AG10803 (cell line): ENCODE measurements around the gene TMED6.

Experiments used
- DNase-seq: peaks from one replicate; pipeline ENCODE4 v3.0.0; 2010; ENCODE audit warnings: low read depth
- H3K4me3 ChIP-seq: 2 replicates; pipeline ENCODE4 v1.5.1; 2011; ENCODE audit warnings: mild to moderate bottlenecking, low read length, control low read depth
- TF ChIP-seq, protein P1 (sequence below): conservative IDR thresholded peaks from 2 replicates; pipeline ENCODE4 v1.5.1; 2011; ENCODE audit warnings: mild to moderate bottlenecking, low read length, control low read depth, inconsistent platforms

TMED6 gene

DNA sequence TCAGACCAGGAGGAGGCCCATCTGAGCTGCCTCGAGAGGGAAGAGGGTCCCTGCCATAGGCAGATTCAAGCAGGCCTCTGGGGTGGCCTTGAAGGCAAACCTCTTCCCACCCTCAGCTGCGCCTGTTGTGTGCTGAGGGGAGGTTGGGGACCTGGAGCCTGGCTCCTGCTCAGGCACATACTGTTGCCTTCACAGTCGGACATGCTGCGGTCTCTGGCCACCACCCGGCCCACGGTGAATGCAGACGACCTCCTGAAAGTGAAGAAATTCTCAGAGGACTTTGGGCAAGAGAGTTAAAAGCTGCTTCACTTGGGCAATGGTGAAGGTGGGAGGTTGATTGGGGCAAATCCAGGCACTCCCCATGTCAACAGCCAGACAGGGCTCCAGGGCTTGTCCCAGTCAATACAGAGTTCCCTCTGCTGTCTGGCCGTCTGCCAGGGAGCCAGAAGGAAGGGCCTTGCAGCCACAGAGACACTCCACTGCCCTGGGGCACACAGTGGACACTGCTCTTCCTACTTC is 27.5 kb downstream of the TMED6 start:
- no peak overlapping the region for H3K4me3 ChIP-seq
- DNase-seq, result no peak
- TF ChIP-seq, protein P1, sequence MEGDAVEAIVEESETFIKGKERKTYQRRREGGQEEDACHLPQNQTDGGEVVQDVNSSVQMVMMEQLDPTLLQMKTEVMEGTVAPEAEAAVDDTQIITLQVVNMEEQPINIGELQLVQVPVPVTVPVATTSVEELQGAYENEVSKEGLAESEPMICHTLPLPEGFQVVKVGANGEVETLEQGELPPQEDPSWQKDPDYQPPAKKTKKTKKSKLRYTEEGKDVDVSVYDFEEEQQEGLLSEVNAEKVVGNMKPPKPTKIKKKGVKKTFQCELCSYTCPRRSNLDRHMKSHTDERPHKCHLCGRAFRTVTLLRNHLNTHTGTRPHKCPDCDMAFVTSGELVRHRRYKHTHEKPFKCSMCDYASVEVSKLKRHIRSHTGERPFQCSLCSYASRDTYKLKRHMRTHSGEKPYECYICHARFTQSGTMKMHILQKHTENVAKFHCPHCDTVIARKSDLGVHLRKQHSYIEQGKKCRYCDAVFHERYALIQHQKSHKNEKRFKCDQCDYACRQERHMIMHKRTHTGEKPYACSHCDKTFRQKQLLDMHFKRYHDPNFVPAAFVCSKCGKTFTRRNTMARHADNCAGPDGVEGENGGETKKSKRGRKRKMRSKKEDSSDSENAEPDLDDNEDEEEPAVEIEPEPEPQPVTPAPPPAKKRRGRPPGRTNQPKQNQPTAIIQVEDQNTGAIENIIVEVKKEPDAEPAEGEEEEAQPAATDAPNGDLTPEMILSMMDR, result no peak

DNA sequence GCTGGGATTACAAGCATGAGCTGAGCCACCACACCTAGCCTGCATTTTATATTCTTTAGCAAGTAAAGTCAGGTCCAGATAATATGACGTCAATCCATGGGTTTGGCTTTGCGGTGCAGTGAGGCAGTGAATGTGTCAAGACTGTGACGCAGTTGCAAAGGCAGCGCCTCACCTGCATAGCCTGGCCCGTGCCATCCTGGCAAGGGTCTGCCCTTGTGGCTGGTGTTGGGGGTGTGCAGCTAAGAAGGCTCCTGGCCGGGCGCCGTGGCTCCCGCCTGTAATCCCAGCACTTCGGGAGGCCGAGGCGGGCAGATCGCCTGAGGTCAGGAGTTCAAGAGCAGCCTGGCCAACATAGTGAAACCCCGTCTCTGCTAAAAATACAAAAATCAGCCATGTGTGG is 28.2 kb downstream of the TMED6 start:
- H3K4me3 ChIP-seq, result no peak overlapping the region
- no peak for DNase-seq
- TF ChIP-seq, protein P1, result no peak

DNA sequence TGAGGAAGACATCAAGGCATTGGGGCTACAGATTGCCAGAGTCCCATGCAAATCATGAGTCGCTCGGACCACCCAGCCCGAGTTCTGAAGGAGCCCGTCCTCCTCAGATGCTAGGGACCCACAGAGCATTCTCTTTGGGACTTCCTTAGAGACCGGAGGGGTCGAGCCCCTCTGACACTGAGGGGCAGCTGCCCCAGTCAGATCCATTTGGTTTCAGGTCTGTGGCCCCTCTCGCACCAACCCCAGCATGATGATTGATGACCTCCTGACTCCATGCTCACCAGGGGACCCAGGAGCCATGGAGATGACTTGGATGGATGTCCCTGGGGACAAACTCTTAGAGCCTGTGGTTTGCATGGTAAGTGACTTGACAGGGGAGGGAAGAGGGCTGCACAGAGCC is 29.2 kb downstream of the TMED6 start:
- DNase-seq, result no peak
- TF ChIP-seq, protein P1, result no peak
- H3K4me3 ChIP-seq, result no peak overlapping the region

DNA sequence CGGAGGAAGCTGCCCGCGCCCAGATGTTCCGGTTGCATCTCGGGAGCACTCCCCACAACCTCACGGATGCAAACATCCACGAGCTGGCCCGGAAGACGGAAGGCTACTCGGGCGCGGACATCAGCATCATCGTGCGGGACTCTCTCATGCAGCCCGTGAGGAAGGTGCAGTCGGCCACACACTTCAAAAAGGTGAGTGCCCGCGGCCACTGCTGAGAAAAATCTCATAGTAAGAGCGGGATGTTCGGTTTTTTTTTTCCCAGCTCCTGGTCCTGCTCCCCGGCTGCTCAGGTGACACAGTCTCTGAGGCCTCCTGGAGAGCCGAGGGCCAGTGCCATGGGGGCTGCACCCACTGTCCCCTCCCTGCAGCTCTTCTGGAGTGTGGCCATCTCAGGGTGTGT is 30.5 kb downstream of the TMED6 start:
- H3K4me3 ChIP-seq, result no peak overlapping the region
- TF ChIP-seq, protein P1, result no peak
- DNase-seq, result no peak

DNA sequence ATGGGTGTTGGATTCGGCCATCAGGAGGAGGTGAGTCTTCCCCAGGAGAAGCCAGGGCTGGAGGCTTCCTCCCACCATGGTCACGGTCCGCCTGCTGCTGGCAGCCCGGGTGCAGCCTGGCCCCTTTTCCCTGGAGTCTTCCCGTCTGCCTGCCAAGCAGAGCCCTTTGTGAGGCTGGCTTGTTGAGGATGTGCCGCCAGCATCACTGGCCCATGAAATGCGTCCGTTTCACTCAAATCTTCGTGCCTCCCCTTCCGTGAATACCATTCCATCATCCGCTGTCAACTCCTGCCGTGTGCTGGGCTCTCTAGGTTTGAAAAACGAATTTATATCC is 30.9 kb downstream of the TMED6 start:
- TF ChIP-seq, protein P1, result no peak
- no peak for DNase-seq
- H3K4me3 ChIP-seq, result no peak overlapping the region

DNA sequence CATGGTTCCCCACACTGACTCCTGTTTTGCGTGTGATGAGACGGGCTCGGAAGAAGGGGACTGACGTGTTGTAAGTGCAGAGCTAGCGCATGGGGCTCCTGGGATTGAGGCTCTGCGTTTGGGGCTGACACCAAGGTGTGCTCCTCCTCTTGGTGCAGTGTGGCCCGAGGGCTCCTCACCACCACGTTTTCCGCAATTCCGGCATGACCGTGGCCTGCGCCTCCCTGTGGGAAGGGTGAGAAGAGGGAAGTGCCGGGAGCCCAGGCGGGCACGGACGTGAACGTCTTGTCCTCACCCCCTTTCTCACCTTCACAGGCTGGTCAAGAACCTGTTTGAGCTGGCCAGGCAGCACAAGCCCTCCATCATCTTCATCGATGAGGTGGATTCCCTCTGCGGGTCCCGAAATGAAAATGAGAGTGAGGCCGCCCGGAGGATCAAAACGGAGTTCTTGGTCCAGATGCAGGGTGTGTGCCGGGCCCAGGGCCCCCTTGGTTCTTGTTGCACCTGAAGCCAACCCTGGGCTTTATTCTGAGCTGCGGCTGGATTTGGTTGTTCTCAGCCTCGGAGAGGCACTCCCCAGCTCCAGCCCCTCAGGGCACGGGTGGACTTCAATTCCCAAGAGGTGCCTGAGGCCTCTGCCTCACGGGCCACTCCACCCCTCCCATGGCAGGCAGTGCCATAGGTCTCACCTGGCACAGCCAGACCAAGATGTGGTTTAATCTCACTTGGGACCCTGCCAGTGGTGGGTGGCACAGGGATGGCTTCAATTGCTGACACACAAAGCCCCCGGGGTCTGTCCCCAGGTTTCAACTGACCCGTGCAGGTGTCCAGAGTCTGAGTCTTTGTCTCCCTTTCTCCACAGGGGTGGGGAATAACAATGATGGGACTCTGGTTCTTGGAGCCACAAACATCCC is 31.5 kb downstream of the TMED6 start:
- H3K4me3 ChIP-seq, result no peak overlapping the region
- TF ChIP-seq, protein P1, result no peak
- DNase-seq, result no peak

DNA sequence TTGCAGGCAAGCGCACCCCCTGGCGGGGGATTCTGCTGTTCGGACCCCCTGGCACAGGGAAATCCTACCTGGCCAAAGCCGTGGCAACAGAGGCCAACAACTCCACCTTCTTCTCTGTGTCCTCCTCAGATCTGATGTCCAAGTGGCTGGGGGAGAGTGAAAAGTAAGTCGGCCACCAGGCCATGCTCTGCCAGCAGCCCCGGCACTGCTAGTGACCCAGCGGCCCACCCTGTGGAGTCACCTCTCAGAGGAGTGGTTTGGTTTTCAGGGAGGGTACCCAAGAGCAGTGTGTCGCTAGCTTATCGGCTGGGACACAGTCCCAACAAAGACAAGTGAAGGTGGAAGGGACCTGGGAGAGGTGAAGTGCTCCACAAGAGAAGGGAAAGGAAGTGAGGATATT is 32.2 kb downstream of the TMED6 start:
- DNase-seq, result no peak
- TF ChIP-seq, protein P1, result no peak

More for the DNA sequence above, 32.2 kb downstream of the TMED6 start:
- H3K4me3 ChIP-seq, result no peak overlapping the region
